SKM-1 (cell line): ENCODE results near the gene NLK.
"Not testable (repeated sequence)": the region's sequence is repeated elsewhere in the genome, so short reads cannot be mapped to it uniquely, and the experiment has no call there.

Source experiments
- DNase-seq: peaks from one replicate; lab custom pipeline; 2025; ENCODE audit not compliant: unreplicated experiment; lab: John Stamatoyannopoulos, UW

Gene NLK

GRCh38 chr17:28145348-28145747 is 102.9 kb downstream of the NLK start:
- DNase-seq: no peak

DNA sequence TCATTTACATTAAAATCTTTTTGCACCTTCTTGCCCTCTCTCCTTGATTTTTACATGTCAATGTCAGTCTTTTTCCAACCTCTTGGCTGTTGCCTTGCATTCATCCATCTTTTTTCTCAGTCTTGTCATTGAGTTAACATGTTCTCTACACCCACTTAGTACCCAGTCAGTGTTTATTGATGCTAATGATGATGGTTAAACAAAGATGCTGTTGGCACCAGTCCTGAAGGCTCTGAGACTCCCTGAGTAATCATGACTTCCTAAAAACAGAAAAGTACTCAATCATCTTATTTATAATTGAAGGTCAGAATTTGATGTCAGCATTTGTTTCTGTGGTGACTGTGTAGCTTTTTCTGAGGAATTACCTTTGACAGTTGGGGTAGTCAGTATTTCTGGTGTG is 104.5 kb downstream of the NLK start:
- no peak for DNase-seq

DNA sequence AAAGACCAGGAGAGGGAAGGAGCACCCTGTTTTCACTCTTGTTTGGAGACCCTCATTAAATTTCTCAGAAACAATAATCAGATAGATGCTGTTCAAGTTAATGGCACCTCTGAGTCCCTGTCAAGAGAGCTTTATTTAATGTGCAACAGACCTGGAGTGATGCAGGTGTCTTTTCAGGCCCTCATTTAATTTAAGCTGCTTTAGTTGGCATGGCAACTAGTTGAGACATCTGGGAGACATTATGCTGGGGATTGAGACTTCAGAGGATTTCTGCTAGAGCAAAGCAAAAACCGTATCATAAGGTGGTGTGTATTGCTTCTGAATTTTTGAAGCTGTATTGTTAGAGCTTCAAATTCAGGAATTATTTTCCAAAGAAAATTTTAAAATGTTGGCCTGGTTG is 108.5 kb downstream of the NLK start:
- no peak for DNase-seq

- DNase-seq: no peak
Observed at GRCh38 chr17:28154214-28154613, 111.7 kb downstream of the NLK start.

DNA sequence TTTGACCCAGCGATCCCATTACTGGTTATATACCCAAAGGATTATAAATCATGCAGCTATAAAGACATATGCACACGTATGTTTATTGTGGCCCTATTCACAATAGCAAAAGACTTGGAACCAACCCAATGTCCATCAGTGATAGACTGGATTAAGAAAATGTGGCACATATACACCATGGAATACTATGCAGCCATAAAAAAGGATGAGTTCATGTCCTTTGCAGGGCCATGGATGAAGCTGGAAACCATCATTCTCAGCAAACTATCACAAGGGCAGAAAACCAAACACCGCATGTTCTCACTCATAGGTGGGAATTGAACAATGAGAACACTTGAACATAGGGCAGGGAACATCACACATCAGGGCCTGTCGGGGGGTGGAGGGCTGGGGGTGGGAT is 112.9 kb downstream of the NLK start:
- not testable (repeated sequence) for DNase-seq

GRCh38 chr17:28159004-28159403 is 116.5 kb downstream of the NLK start:
- no peak for DNase-seq

- no peak for DNase-seq
Observed at GRCh38 chr17:28159924-28160323, 117.4 kb downstream of the NLK start.

DNA sequence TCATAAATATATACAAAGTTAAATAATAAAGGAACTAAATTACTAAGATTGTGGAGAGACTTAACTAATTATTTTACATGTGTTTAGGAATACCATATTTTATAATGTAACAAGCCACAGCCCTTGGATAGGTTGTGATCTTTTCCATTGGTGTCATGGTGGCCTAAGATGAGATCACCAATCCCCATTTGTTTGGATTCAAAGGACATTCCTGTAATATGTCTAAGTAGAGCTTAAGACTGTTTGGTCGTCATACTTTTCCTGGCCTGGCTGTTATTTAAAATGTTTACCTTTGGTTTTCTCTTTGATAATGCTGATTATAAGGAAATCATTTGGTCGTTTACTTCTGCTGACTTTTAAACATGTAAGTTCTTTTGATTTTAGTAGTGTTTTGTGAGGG is 118.1 kb downstream of the NLK start:
- no peak for DNase-seq

DNA sequence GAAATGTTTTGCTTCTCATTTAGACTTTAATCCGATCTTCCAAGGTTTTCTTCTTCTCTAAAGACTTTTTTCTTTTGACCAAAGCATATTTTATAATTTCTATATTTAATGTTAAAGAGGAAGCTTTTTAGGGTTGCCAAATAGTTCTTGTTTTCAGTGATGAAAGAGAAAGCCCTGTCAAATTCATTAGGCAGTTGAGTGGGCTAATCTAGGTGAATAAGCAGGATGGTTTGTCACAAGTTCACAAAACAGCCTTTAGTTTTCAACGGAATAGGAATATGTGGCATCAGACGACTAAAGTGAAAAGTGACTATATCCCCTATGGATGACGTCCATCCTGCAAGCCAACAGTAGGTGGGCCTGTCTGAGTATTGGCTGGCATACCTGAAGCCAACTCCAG is 118.8 kb downstream of the NLK start:
- DNase-seq: no peak

DNA sequence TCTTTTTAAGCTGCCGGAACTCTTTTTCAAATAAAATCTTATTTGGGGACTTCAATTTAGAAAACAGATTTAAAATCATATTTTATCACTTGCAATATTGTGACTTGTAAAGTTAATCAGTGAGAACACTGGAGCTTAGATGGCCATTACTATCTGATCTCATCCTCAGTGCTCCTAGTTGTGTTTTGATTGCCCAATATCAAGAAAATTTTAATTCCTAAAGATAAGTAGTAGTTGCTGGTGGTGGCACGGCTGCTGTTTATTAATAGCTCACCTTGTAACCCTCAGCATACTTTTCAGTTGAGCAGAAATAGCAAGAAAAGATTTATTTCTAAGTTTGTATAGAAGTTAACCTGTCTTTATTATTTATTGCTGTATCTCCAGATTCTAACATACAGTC is 124.0 kb downstream of the NLK start:
- no peak for DNase-seq

- no peak for DNase-seq
Observed at GRCh38 chr17:28169621-28170349, 127.3 kb downstream of the NLK start.

GRCh38 chr17:28170771-28171170 is 128.3 kb downstream of the NLK start:
- DNase-seq: no peak

DNA sequence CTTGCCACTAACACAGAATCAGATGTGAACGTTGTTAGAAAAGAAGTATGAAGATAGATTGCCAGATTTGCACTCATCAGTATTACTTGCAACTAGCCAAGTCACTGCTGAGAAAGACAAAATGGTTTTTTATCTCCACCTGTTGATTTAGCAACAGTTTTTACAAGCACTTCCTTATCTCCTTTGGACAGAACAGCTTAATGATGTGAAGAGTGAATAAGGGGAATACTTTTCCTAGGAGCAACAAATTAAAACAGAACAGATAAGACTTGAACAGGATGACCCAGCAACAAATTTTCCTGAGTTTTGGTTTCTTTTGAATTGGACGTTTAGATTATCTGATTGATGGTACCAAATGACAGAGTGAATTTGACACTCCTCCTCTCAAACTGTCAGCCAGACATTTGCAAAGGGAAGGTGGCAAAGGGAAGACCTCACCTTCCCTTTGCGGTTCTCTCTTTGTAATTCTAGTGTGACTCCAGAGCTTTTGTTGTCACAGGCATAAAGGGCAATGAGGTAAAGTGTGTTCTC is 130.6 kb downstream of the NLK start:
- DNase-seq: no peak

DNA sequence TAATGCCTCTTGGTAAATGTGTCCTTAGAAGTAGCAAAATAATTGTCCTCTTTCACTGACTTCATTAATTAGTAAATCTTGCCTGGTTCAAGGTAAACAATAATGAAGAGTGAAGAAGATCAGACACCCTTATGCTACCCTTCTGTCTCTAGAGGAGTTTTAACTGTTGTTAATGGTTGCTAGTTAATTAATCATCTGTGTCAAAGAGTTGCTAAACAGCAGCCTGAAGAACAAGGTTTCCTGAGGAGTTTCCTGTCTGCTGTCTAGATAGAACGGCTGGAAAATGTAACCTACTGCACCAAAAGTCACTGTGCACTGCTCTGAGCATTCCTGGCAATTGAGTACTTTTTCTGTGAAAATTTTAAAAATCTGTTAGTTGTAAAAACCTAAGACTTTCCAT is 131.3 kb downstream of the NLK start:
- no peak for DNase-seq

- no peak for DNase-seq
Observed at GRCh38 chr17:28174352-28175046, 132.0 kb downstream of the NLK start.

GRCh38 chr17:28177351-28177750 is 134.9 kb downstream of the NLK start:
- DNase-seq: no peak

DNA sequence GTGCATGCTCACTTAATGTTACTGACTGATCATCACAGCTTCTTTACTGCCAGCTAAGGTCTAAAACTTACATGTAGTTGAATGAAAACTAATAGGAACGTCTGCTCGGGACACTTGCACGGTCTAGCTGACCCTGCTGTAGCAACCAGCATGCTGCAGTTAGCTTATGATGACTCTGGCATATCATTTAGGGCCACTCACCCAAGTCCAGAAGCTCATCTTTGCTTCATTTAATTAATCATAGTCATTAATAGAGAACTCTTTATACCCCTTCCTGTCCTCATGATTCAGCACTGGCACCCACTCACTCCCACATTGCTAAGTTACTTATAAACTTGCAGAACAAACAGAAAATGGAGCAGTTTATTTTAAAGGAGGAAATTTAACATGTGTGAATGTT is 136.3 kb downstream of the NLK start:
- no peak for DNase-seq

GRCh38 chr17:28180449-28180848 is 138.0 kb downstream of the NLK start:
- no peak for DNase-seq

- no peak for DNase-seq
Observed at GRCh38 chr17:28181568-28181967, 139.1 kb downstream of the NLK start.

- DNase-seq: no peak
Observed at GRCh38 chr17:28182559-28182958, 140.1 kb downstream of the NLK start.

- no peak for DNase-seq
Observed at GRCh38 chr17:28185658-28186057, 143.2 kb downstream of the NLK start.

- DNase-seq: not testable (repeated sequence)
Observed at GRCh38 chr17:28186472-28186871, 144.0 kb downstream of the NLK start.

- DNase-seq: no peak
Observed at GRCh38 chr17:28187931-28188330, 145.5 kb downstream of the NLK start.
